ENCODE data around the gene SPANXN5. TPM values are rescaled to one million over a fixed set of nuclear protein-coding genes. Genes with fewer than 3 reads are reported as not detected.

SPANXN5 gene
- total and polyA plus RNA-seq, 2 donors (not counting 3 experiments of a cell fraction or from before 2014, with no cell fraction given), result not detected

DNA sequence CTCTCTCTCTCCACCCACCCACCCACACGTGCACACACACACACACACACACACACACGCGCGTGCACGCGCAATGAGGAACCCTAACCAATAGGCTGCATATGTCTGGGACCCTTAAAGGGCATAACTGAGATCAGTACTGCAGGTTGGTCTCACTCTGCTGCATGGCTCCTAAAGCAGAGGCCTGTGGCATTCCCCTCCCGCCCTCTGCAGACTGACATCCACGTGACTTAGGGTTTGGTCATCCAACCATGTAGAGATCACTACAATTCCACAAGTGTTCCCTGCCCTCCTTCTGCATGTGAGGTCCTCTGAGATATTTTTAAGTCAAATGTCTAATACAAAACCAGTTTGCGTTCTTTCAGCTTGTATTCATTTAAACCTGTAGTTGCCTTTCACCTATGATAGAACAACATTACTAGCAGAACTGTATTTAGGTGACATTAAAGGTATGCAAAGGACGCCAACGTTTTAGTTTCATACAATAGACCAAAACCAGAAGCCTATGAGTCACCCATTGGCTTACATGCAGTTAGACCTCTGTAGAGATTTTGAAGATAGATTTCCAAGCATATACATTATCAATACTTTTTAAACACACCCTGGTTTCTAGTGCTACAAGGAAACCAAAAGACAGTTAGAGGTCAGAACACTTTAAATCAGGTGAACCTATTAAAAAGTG lies 24.0 kb upstream of the SPANXN5 start:
- BruUV-seq (replicated peaks), result no TSS peak
- no peaks in the 10 kb centered on the region for H3K79me2 ChIP-seq (ENCODE audit: control insufficient read depth, insufficient read depth, low read length)
- DNase-seq (ENCODE audit: low read depth, low spot score) (no peak), FAIRE-seq (no peak)
- TF ChIP-seq POLR2AphosphoS5 (IDR thresholded peaks at IDR 0.05; ENCODE audit: insufficient read depth, low read depth, low read length), result no peak
- no peak for TF ChIP-seq EZH2 (IDR thresholded peaks at IDR 0.05; ENCODE audit: borderline replicate concordance, low read depth, low read length, severe bottlenecking)
- TF ChIP-seq FOS (IDR thresholded peaks at IDR 0.05; ENCODE audit: borderline replicate concordance, insufficient read depth, low read length), result no peak
- no peak for TF ChIP-seq MAX (IDR thresholded peaks at IDR 0.05; ENCODE audit: insufficient read depth, insufficient read length)
- dilution Hi-C loops (cut with MboI; ENCODE audit: extremely low pct_ligation_motif_present, low sequenced_read_pairs), result no loop called here
- no peaks in the 10 kb centered on the region for H3K9me1 ChIP-seq (replicated peaks; ENCODE audit: control insufficient read depth, extremely low read depth, insufficient read depth, low read length)
- ChIA-PET POLR2A (no interaction called here), CTCF (no interaction called here)
- no peak overlapping the region for H3K9ac ChIP-seq (replicated peaks; ENCODE audit: extremely low read depth, insufficient read depth, low read length)
- H4K20me1 ChIP-seq (replicated peaks; ENCODE audit: control insufficient read depth, extremely low read depth, insufficient read depth, low read length), result no peaks in the 10 kb centered on the region
- no peak overlapping the region for H3K4me3 ChIP-seq (replicated peaks in 1 of 3; ENCODE audit: insufficient read depth in 1 of 3, low read depth in 1 of 3, low read length in 3 of 3)
- no peak overlapping the region for H2AFZ ChIP-seq (ENCODE audit: low read depth, low read length)
- no peak overlapping the region for H3K27ac ChIP-seq (ENCODE audit: insufficient read depth, low read depth, low read length)
- no peak overlapping the region for H3K4me2 ChIP-seq (ENCODE audit: insufficient read depth, low read length)
- H3K36me3 ChIP-seq (ENCODE audit: control insufficient read depth in 2 of 2, extremely low read depth in 1 of 2, insufficient read depth in 2 of 2, low read length in 2 of 2), result no peaks in the 10 kb centered on the region
- intact Hi-C loops (cut with micrococcal nuclease), result no loop called here
- no peaks in the 10 kb centered on the region for H3K4me1 ChIP-seq (ENCODE audit: control insufficient read depth, extremely low read depth, insufficient read depth, low read length)
- no peaks in the 10 kb centered on the region for H3K9me3 ChIP-seq (replicated peaks; ENCODE audit: control insufficient read depth, insufficient read depth, low read length)
- no peaks in the 10 kb centered on the region for H3K27me3 ChIP-seq (ENCODE audit: control insufficient read depth in 2 of 2, insufficient read depth in 2 of 2, low read length in 2 of 2)

- DNase-seq (ENCODE audit: low read depth, low spot score) (no peak), FAIRE-seq (no peak)
- Histone ChIP-seq H3K4me3 (replicated peaks in 1 of 3; ENCODE audit: insufficient read depth in 1 of 3, low read depth in 1 of 3, low read length in 3 of 3) (no peak overlapping the region), H2AFZ (ENCODE audit: low read depth, low read length) (no peak overlapping the region), H3K4me2 (ENCODE audit: insufficient read depth, low read length) (no peak overlapping the region), H3K9me1 (replicated peaks; ENCODE audit: control insufficient read depth, extremely low read depth, insufficient read depth, low read length) (no peaks in the 10 kb centered on the region), H3K27ac (ENCODE audit: insufficient read depth, low read depth, low read length) (no peak overlapping the region), H3K79me2 (ENCODE audit: control insufficient read depth, insufficient read depth, low read length) (no peaks in the 10 kb centered on the region), H3K9me3 (replicated peaks; ENCODE audit: control insufficient read depth, insufficient read depth, low read length) (no peaks in the 10 kb centered on the region), H3K4me1 (ENCODE audit: control insufficient read depth, extremely low read depth, insufficient read depth, low read length) (no peaks in the 10 kb centered on the region), H4K20me1 (replicated peaks; ENCODE audit: control insufficient read depth, extremely low read depth, insufficient read depth, low read length) (no peaks in the 10 kb centered on the region), H3K27me3 (ENCODE audit: control insufficient read depth in 2 of 2, insufficient read depth in 2 of 2, low read length in 2 of 2) (no peaks in the 10 kb centered on the region), H3K9ac (replicated peaks; ENCODE audit: extremely low read depth, insufficient read depth, low read length) (no peak overlapping the region), H3K36me3 (ENCODE audit: control insufficient read depth in 2 of 2, extremely low read depth in 1 of 2, insufficient read depth in 2 of 2, low read length in 2 of 2) (no peaks in the 10 kb centered on the region)
- intact Hi-C loops (cut with micrococcal nuclease) (no loop called here), dilution Hi-C loops (cut with MboI; ENCODE audit: extremely low pct_ligation_motif_present, low sequenced_read_pairs) (no loop called here)
- TF ChIP-seq, protein P1, sequence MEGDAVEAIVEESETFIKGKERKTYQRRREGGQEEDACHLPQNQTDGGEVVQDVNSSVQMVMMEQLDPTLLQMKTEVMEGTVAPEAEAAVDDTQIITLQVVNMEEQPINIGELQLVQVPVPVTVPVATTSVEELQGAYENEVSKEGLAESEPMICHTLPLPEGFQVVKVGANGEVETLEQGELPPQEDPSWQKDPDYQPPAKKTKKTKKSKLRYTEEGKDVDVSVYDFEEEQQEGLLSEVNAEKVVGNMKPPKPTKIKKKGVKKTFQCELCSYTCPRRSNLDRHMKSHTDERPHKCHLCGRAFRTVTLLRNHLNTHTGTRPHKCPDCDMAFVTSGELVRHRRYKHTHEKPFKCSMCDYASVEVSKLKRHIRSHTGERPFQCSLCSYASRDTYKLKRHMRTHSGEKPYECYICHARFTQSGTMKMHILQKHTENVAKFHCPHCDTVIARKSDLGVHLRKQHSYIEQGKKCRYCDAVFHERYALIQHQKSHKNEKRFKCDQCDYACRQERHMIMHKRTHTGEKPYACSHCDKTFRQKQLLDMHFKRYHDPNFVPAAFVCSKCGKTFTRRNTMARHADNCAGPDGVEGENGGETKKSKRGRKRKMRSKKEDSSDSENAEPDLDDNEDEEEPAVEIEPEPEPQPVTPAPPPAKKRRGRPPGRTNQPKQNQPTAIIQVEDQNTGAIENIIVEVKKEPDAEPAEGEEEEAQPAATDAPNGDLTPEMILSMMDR (IDR thresholded peaks at IDR 0.05; ENCODE audit: extremely low read depth in 1 of 2, insufficient read depth in 1 of 2, low read depth in 1 of 2, low read length in 2 of 2), result no peak
- no peak for TF ChIP-seq JUN (IDR thresholded peaks at IDR 0.05; ENCODE audit: borderline replicate concordance, insufficient read depth, insufficient read length, low read depth)
- TF ChIP-seq GATA2 (IDR thresholded peaks at IDR 0.05; ENCODE audit: insufficient read depth, insufficient read length, low read depth, low read length), result no peak
- no peak for TF ChIP-seq FOS (IDR thresholded peaks at IDR 0.05; ENCODE audit: borderline replicate concordance, insufficient read depth, low read length)
- TF ChIP-seq MYC (IDR thresholded peaks at IDR 0.05; ENCODE audit: low read depth, low read length), result no peak
- TF ChIP-seq MAX (IDR thresholded peaks at IDR 0.05; ENCODE audit: insufficient read depth, insufficient read length), result no peak
- ChIA-PET CTCF (no interaction called here), POLR2A (no interaction called here)
- BruUV-seq (replicated peaks), result no TSS peak
These were observed 22.6 kb upstream of the SPANXN5 start for GRCh38 chrX:52819788-52820187.
